Lower lobe of right lung (tissue), 2 donors: ENCODE results near the gene SAT2. TPM values are rescaled to one million over a fixed set of nuclear protein-coding genes. Genes with fewer than 3 reads are reported as not detected.

Experiments used
- ATAC-seq, 2 donors: fragments of 200-7000 bp; cut with Tn5 transposase; one replicate each; pipeline ENCODE4 v1.9.1; 2020 to 2022; ENCODE audit warnings: mild to moderate bottlenecking in 2 of 2, moderate library complexity in 2 of 2
- DNase-seq: peaks from one replicate; pipeline ENCODE4 v3.0.0-alpha.2; 2020
- H3K27ac ChIP-seq: fragments of 200-600 bp; one replicate; pipeline ENCODE4 v1.8.0; 2022
- H3K27me3 ChIP-seq: fragments of 200-600 bp; one replicate; pipeline ENCODE4 v1.8.0; 2022; ENCODE audit warnings: low read depth
- H3K36me3 ChIP-seq: fragments of 200-600 bp; one replicate; pipeline ENCODE4 v1.8.0; 2022; ENCODE audit warnings: mild to moderate bottlenecking
- H3K4me1 ChIP-seq: fragments of 200-600 bp; one replicate; pipeline ENCODE4 v1.8.0; 2022
- H3K4me3 ChIP-seq: fragments of 200-600 bp; one replicate; pipeline ENCODE4 v1.8.0; 2022; ENCODE audit warnings: mild to moderate bottlenecking
- H3K9me3 ChIP-seq: fragments of 200-600 bp; one replicate; pipeline ENCODE4 v1.8.0; 2022
- CTCF ChIP-seq: fragments of 200-600 bp; IDR thresholded peaks from one replicate; pipeline ENCODE4 v1.8.0; 2022; ENCODE audit warnings: antibody characterized with exemption, mild to moderate bottlenecking
- intact Hi-C: fragments of 100-400 bp; cut with DNase I; formaldehyde crosslinking; loops from one replicate; pipeline ENCODE4 v1.11.0; 2022
- total RNA-seq: library from RNA; stranded (reverse); fragmentation: NEBNext Ultra II Directional; extraction: Animal tissue kit (Norgen Biotek cat#: 25700); gene quantifications from one replicate; pipeline ENCODE4 v1.2.1, GENCODE V29; 2021
- donor health status: DM: no; HTN: yes; CAD: no; lungs with severe emphysema.

The SAT2 gene
- total RNA-seq, 1 donor from 2014 or later = 86.3 TPM

GRCh38 chr17:7614425-7615264 lies 13.0 kb downstream of the SAT2 start, which contains the start of gene FXR2:
Gene FXR2 (minus strand): TSS chr17:7614897. CDS start chr17:7614532, 365 bp downstream.
- peaks cover 33% of the 10 kb centered on the region for H3K4me1 ChIP-seq
- H3K9me3 ChIP-seq = no peaks in the 10 kb centered on the region
- H3K4me3 ChIP-seq = peak within 1 kb of the TSS; percentile 92
- H3K27me3 ChIP-seq = no peaks in the 10 kb centered on the region
- DNase-seq (peak; percentile 100), ATAC-seq (peak; percentile 96 to 99)
- H3K36me3 ChIP-seq = peaks cover 15% of the 10 kb centered on the region
- TF ChIP-seq CTCF = peak; percentile 62
- intact Hi-C loops = no loop called here
- peak within 1 kb of the TSS; percentile 88 for H3K27ac ChIP-seq

GRCh38 chr17:7613769-7614424 lies 13.7 kb downstream of the SAT2 start:
- Histone ChIP-seq H3K36me3 (peaks cover 15% of the 10 kb centered on the region), H3K4me1 (peaks cover 33% of the 10 kb centered on the region), H3K4me3 (peak overlapping the region; percentile 92), H3K9me3 (no peaks in the 10 kb centered on the region), H3K27ac (peak overlapping the region; percentile 88), H3K27me3 (no peaks in the 10 kb centered on the region)
- TF ChIP-seq CTCF = no peak
- DNase-seq (peak; percentile 28), ATAC-seq (no peak)
- intact Hi-C loops = no loop called here

- ATAC-seq (no peak), DNase-seq (no peak)
- TF ChIP-seq CTCF = no peak
- Histone ChIP-seq H3K27me3 (no peaks in the 10 kb centered on the region), H3K4me1 (peaks cover 33% of the 10 kb centered on the region), H3K4me3 (no peak overlapping the region), H3K36me3 (peaks cover 15% of the 10 kb centered on the region), H3K27ac (no peak overlapping the region), H3K9me3 (no peaks in the 10 kb centered on the region)
- intact Hi-C loops = no loop called here
Measured at GRCh38 chr17:7612294-7612640, 15.4 kb downstream of the SAT2 start.

GRCh38 chr17:7611635-7612293 lies 15.9 kb downstream of the SAT2 start:
- Histone ChIP-seq H3K4me1 (peaks cover 33% of the 10 kb centered on the region), H3K36me3 (peaks cover 15% of the 10 kb centered on the region), H3K9me3 (no peaks in the 10 kb centered on the region), H3K27ac (no peak overlapping the region), H3K27me3 (no peaks in the 10 kb centered on the region), H3K4me3 (no peak overlapping the region)
- TF ChIP-seq CTCF = no peak
- no peak for DNase-seq
- intact Hi-C loops = no loop called here
- no peak for ATAC-seq

GRCh38 chr17:7610641-7611040 lies 17.0 kb downstream of the SAT2 start:
- no peak for TF ChIP-seq CTCF
- intact Hi-C loops = no loop called here
- Histone ChIP-seq H3K4me3 (no peak overlapping the region), H3K36me3 (peaks cover 19% of the 10 kb centered on the region), H3K27me3 (no peaks in the 10 kb centered on the region), H3K4me1 (peaks cover 33% of the 10 kb centered on the region), H3K27ac (no peak overlapping the region), H3K9me3 (no peaks in the 10 kb centered on the region)
- ATAC-seq (no peak), DNase-seq (peak; percentile 28)
